H1 (cell line): ENCODE results near the gene BOLA2B. TPM values are rescaled to one million over a fixed set of nuclear protein-coding genes. Genes with fewer than 3 reads are reported as not detected.

Experiments
- CTCF ChIA-PET: fragments of 300-600 bp; sonication (Branson Sonifier 250); formaldehyde crosslinking; loops from one replicate; lab custom pipeline; 2021; ENCODE audit not compliant: partially characterized antibody; lab: Charles Lee
- POLR2A ChIA-PET: fragments of 300-600 bp; sonication (Branson Sonifier 250); formaldehyde crosslinking; loops from one replicate; lab custom pipeline; 2021; ENCODE audit warnings: inconsistent platforms; ENCODE audit not compliant: partially characterized antibody; lab: Charles Lee
- DNase-seq, 2 experiments: peaks; one replicate each; pipeline versions ENCODE4 v3.0.0 to v3.0.0-alpha.2; 2010 to 2022; ENCODE audit warnings: low spot score in 2 of 2, low read depth in 1 of 2, mixed read lengths in 1 of 2
- FAIRE-seq: peaks from 2 replicates; lab custom pipeline; 2011; peaks lifted over from hg19 to GRCh38; lab: Jason Lieb, UNC
- H2AFZ ChIP-seq: 2 replicates; pipeline ENCODE4 v1.8.1; 2012; ENCODE audit warnings: low read length, inconsistent platforms
- H2AK5ac ChIP-seq: 2 replicates; pipeline ENCODE4 v1.6.1; 2013; ENCODE audit warnings: low read depth, low read length
- H2BK120ac ChIP-seq: replicated peaks from 2 replicates; pipeline ENCODE3; 2013; ENCODE audit warnings: low read depth, low read length, inconsistent platforms
- H2BK12ac ChIP-seq: 2 replicates; pipeline ENCODE4 v1.6.1; 2013; ENCODE audit warnings: low read depth, low read length
- H2BK15ac ChIP-seq: 2 replicates; pipeline ENCODE4 v1.6.1; 2013; ENCODE audit warnings: low read length
- H2BK20ac ChIP-seq: 2 replicates; pipeline ENCODE4 v1.6.1; 2013; ENCODE audit warnings: low read length
- H2BK5ac ChIP-seq: 2 replicates; pipeline ENCODE4 v1.6.1; 2013; ENCODE audit warnings: low read depth, low read length
- H3K14ac ChIP-seq: 2 replicates; pipeline ENCODE4 v1.6.1; 2013; ENCODE audit warnings: inconsistent platforms; ENCODE audit not compliant: insufficient read length
- H3K18ac ChIP-seq: 2 replicates; pipeline ENCODE4 v1.6.1; 2013; ENCODE audit warnings: low read length; ENCODE audit errors: extremely low read depth
- H3K23ac ChIP-seq: 2 replicates; pipeline ENCODE4 v1.6.1; 2013; ENCODE audit warnings: inconsistent platforms; ENCODE audit not compliant: insufficient read length
- H3K23me2 ChIP-seq: 2 replicates; pipeline ENCODE4 v1.6.1; 2013; ENCODE audit warnings: low read depth, low read length
- H3K27ac ChIP-seq: 2 replicates; pipeline ENCODE4 v1.6.1; 2011; ENCODE audit warnings: low read depth, low read length, inconsistent platforms
- H3K27me3 ChIP-seq, 4 experiments: replicated peaks in 1 of 4; 1 replicate in 1 of 4; 2 replicates in 3 of 4; pipeline versions ENCODE4 v1.6.1 to v1.8.1; 2011 to 2013; ENCODE audit warnings: low read length in 3 of 4, mild to moderate bottlenecking in 3 of 4, inconsistent platforms in 2 of 4, mixed read lengths in 2 of 4, moderate library complexity in 1 of 4; ENCODE audit not compliant: control insufficient read depth in 3 of 4, insufficient read depth in 3 of 4; ENCODE audit errors: extremely low read depth in 1 of 4
- H3K36me3 ChIP-seq, 4 experiments: 2 replicates each; pipeline versions ENCODE4 v1.6.1 to v1.8.1; 2011 to 2013; ENCODE audit warnings: mild to moderate bottlenecking in 4 of 4, low read length in 3 of 4, moderate library complexity in 2 of 4, control low read depth in 1 of 4, inconsistent platforms in 1 of 4; ENCODE audit not compliant: insufficient read depth in 4 of 4, control insufficient read depth in 2 of 4
- H3K4ac ChIP-seq: replicated peaks from 2 replicates; pipeline ENCODE3; 2013; ENCODE audit warnings: low read length, low read depth, mixed read lengths, inconsistent platforms; ENCODE audit not compliant: insufficient read length
- H3K4me1 ChIP-seq, 4 experiments: replicated peaks in 1 of 4; 1 replicate in 1 of 4; 2 replicates in 3 of 4; pipeline versions ENCODE4 v1.6.1 to v1.8.1; 2011 to 2013; ENCODE audit warnings: low read length in 3 of 4, inconsistent platforms in 2 of 4, mixed read lengths in 1 of 4; ENCODE audit not compliant: insufficient read depth in 4 of 4, control insufficient read depth in 3 of 4
- H3K4me2 ChIP-seq, 2 experiments: 2 replicates each; pipeline versions ENCODE4 v1.6.1 to v1.8.1; 2011 to 2013; ENCODE audit warnings: low read depth in 2 of 2, low read length in 2 of 2, control low read depth in 1 of 2, inconsistent platforms in 1 of 2, mild to moderate bottlenecking in 1 of 2; ENCODE audit not compliant: insufficient read depth in 1 of 2
- H3K4me3 ChIP-seq, 4 experiments: fragments of 200-600, 300-600 bp in 1 of 4; sonication (generic), shearing (Covaris generic), sonication (Bioruptor Twin) in 1 of 4; 2 replicates each; pipeline versions ENCODE4 v1.5.1 to v1.8.1; 2011 to 2016; ENCODE audit warnings: low read length in 4 of 4, low read depth in 3 of 4, control low read depth in 2 of 4, inconsistent platforms in 2 of 4, mild to moderate bottlenecking in 2 of 4, mixed read lengths in 1 of 4, moderate library complexity in 1 of 4; ENCODE audit not compliant: insufficient read depth in 2 of 4; ENCODE audit errors: extremely low read depth in 1 of 4
- H3K56ac ChIP-seq: replicated peaks from 2 replicates; pipeline ENCODE3; 2013; ENCODE audit warnings: low read depth, mild to moderate bottlenecking, mixed read lengths, low read length, inconsistent platforms; ENCODE audit not compliant: insufficient read length
- H3K79me1 ChIP-seq: 2 replicates; pipeline ENCODE4 v1.6.1; 2013; ENCODE audit warnings: low read depth, low read length, control low read depth
- H3K79me2 ChIP-seq, 2 experiments: 2 replicates each; pipeline versions ENCODE4 v1.6.1 to v1.8.1; 2012 to 2013; ENCODE audit warnings: low read length in 2 of 2, mild to moderate bottlenecking in 2 of 2, inconsistent platforms in 1 of 2; ENCODE audit not compliant: insufficient read depth in 2 of 2, control insufficient read depth in 1 of 2
- H3K9ac ChIP-seq, 4 experiments: replicated peaks in 1 of 4; 1 replicate in 1 of 4; 2 replicates in 3 of 4; pipeline versions ENCODE4 v1.6.1 to v1.8.1; 2011 to 2013; ENCODE audit warnings: low read depth in 3 of 4, low read length in 3 of 4, control low read depth in 2 of 4, mild to moderate bottlenecking in 2 of 4, moderate library complexity in 2 of 4, inconsistent platforms in 1 of 4; ENCODE audit errors: extremely low read depth in 1 of 4
- H3K9me3 ChIP-seq, 2 experiments: 2 replicates each; pipeline versions ENCODE4 v1.6.1 to v1.8.1; 2012 to 2013; ENCODE audit warnings: mild to moderate bottlenecking in 2 of 2, moderate library complexity in 2 of 2, control low read depth in 1 of 2, inconsistent platforms in 1 of 2, low read depth in 1 of 2, low read length in 1 of 2, mixed read lengths in 1 of 2; ENCODE audit not compliant: insufficient read depth in 2 of 2
- H4K20me1 ChIP-seq, 2 experiments: replicated peaks in 1 of 2; 2 replicates each; pipeline versions ENCODE3 to v1.8.1; 2011 to 2013; ENCODE audit warnings: inconsistent platforms in 2 of 2, low read length in 2 of 2, mild to moderate bottlenecking in 1 of 2; ENCODE audit not compliant: insufficient read depth in 2 of 2, control insufficient read depth in 1 of 2
- H4K5ac ChIP-seq: 2 replicates; pipeline ENCODE4 v1.6.1; 2013; ENCODE audit warnings: low read length, low read depth, mixed read lengths, inconsistent platforms; ENCODE audit not compliant: insufficient read length
- H4K8ac ChIP-seq: 2 replicates; pipeline ENCODE4 v1.8.0; 2013; ENCODE audit warnings: mild to moderate bottlenecking, moderate library complexity, low read length, inconsistent platforms; ENCODE audit not compliant: insufficient read depth; ENCODE audit errors: extremely low read depth
- H4K91ac ChIP-seq: replicated peaks from 2 replicates; pipeline ENCODE3; 2013; ENCODE audit warnings: low read length, mixed read lengths, inconsistent platforms; ENCODE audit not compliant: insufficient read length
- ATF3 ChIP-seq: IDR thresholded peaks from 2 replicates; pipeline ENCODE4 v1.6.1; 2011; ENCODE audit warnings: low read depth, mild to moderate bottlenecking, low read length; ENCODE audit not compliant: insufficient read depth
- BRCA1 ChIP-seq: IDR thresholded peaks from 2 replicates; pipeline ENCODE4 v1.6.1; 2012; ENCODE audit warnings: low read depth, low read length, improper control_type of control experiment
- CHD2 ChIP-seq: IDR thresholded peaks from 2 replicates; pipeline ENCODE4 v1.6.1; 2012; ENCODE audit warnings: low read length, improper control_type of control experiment
- EGR1 ChIP-seq: IDR thresholded peaks from 2 replicates; pipeline ENCODE4 v1.6.1; 2011; ENCODE audit warnings: low read depth, low read length, borderline replicate concordance
- GABPA ChIP-seq: IDR thresholded peaks from 2 replicates; pipeline ENCODE4 v1.6.1; 2011; ENCODE audit warnings: mild to moderate bottlenecking, low read length, moderate library complexity, borderline replicate concordance; ENCODE audit not compliant: insufficient read depth
- RFX5 ChIP-seq: IDR thresholded peaks from 2 replicates; pipeline ENCODE4 v1.6.1; 2011; ENCODE audit warnings: low read depth, low read length, improper control_type of control experiment, borderline replicate concordance
- SP2 ChIP-seq: IDR thresholded peaks from 2 replicates; pipeline ENCODE4 v1.6.1; 2012; ENCODE audit warnings: mild to moderate bottlenecking, low read length, inconsistent platforms
- TBP ChIP-seq: IDR thresholded peaks from 2 replicates; pipeline ENCODE4 v1.6.1; 2011; ENCODE audit warnings: low read depth, low read length, improper control_type of control experiment
- ZNF274 ChIP-seq: IDR thresholded peaks from 2 replicates; pipeline ENCODE4 v1.7.0; 2012; ENCODE audit warnings: low read length, borderline replicate concordance; ENCODE audit errors: extremely low read depth
- WGBS, 2 experiments: shearing (Covaris generic) in 1 of 2; methylation state at CpG; one replicate each; pipeline versions ENCODE4 v1.1.6 to v1.1.7; 2013 to 2015; ENCODE audit warnings: low lambda C conversion rate in 2 of 2, mixed read lengths in 2 of 2, inconsistent platforms in 1 of 2, low coverage in 1 of 2, missing lambda C conversion rate in 1 of 2; ENCODE audit not compliant: insufficient replicate concordance in 2 of 2, insufficient coverage in 1 of 2, insufficient read length in 1 of 2; ENCODE audit errors: extremely low coverage in 1 of 2, missing lambda C conversion rate in 1 of 2; 5-methylcytosine and 5-hydroxymethylcytosine counted together
- polyA plus RNA-seq, 7 experiments: library from polyadenylated mRNA; depleted of rRNA in 3 of 7; stranded (reverse) in 5 of 7; unstranded in 2 of 7; fragments of >200 nt in 5 of 7; fragments of 200-250 nt in 2 of 7; gene quantifications; 1 replicate in 5 of 7; 2 replicates in 1 of 7; 4 replicates in 1 of 7; pipeline versions ENCODE4 v1.2.1 to v1.2.3, GENCODE V29; 2011 to 2013; ENCODE audit warnings: missing spikeins in 2 of 7, mixed read lengths in 2 of 7
- total RNA-seq: library from RNA; stranded (reverse); fragmentation: NEBNext Ultra II Directional; extraction: Animal tissue kit (Norgen Biotek cat#: 25700); gene quantifications from 2 replicates; pipeline ENCODE4 v1.2.1, GENCODE V29; 2021

Gene BOLA2B
- total and polyA plus RNA-seq, 2 of the 8 experiments (the other 6 are each of a cell fraction or from before 2014, with no cell fraction given), result 208 to 872 TPM

DNA sequence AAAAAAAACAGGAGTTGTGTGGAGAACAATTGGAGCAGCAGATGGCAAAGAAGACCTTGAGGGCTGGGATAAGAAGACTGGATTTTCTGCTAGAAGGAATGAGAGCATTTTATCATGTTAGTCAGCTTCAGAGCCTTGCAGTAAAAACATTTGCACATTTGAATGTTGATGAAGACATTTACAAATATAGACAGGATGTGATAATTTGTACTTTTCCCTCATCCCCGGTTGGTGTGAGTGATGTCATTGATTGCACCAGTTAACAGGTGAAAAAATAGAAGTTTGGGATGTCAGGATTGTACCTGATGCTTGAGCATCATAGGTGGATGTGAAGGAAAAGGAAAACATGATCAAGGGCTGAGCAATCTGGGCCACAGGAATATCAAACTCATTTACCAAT, 47.8 kb downstream of the BOLA2B start:
- TF ChIP-seq ZNF274 (no peak), EGR1 (no peak), BRCA1 (no peak), GABPA (no peak), CHD2 (no peak), RFX5 (no peak), SP2 (no peak), ATF3 (no peak), TBP (no peak)

More for the DNA sequence above, 47.8 kb downstream of the BOLA2B start:
- no peak overlapping the region for H4K5ac ChIP-seq
- no peak overlapping the region for H2AK5ac ChIP-seq
- no peak overlapping the region for H2BK15ac ChIP-seq
- no peak overlapping the region for H2AFZ ChIP-seq
- H3K36me3 ChIP-seq, result no peaks in the 10 kb centered on the region
- H3K9ac ChIP-seq, result no peak overlapping the region
- no peak overlapping the region for H3K18ac ChIP-seq
- no peak overlapping the region for H2BK5ac ChIP-seq
- H3K27ac ChIP-seq, result no peak overlapping the region
- no peaks in the 10 kb centered on the region for H3K79me2 ChIP-seq
- no peak overlapping the region for H4K91ac ChIP-seq
- no peak for FAIRE-seq
- no peak overlapping the region for H3K23ac ChIP-seq
- H3K79me1 ChIP-seq, result no peaks in the 10 kb centered on the region
- no peaks in the 10 kb centered on the region for H3K23me2 ChIP-seq
- no peak overlapping the region for H2BK120ac ChIP-seq
- 87% methylated on average over 1 of the region's 1 CpG; no CpG with 5 or more reads in 1 of the 2 experiments for WGBS, 2 experiments
- no peaks in the 10 kb centered on the region for H3K4me1 ChIP-seq
- DNase-seq, result no peak
- no peak overlapping the region for H3K4me2 ChIP-seq
- H4K20me1 ChIP-seq, result no peaks in the 10 kb centered on the region
- ChIA-PET POLR2A (interaction anchor here (0.7 kb wide), 1 partner anchor 10 kb away, joined by 3 read pairs; no protein-coding TSS in a partner anchor), CTCF (interaction anchor here (0.7 kb wide), 1 partner anchor 34 kb away, joined by 3 read pairs; no protein-coding TSS in a partner anchor)
- H3K4ac ChIP-seq, result no peak overlapping the region
- H3K14ac ChIP-seq, result no peak overlapping the region
- no peaks in the 10 kb centered on the region for H3K27me3 ChIP-seq
- no peak overlapping the region for H3K56ac ChIP-seq
- H3K9me3 ChIP-seq, result 0 out of 4 replicates have a peak, but pooled peaks cover 0 to 5% of the 10 kb centered on the region in 2 experiments
- H2BK12ac ChIP-seq, result no peak overlapping the region
- no peak overlapping the region for H2BK20ac ChIP-seq
- no peak overlapping the region for H3K4me3 ChIP-seq
- no peak overlapping the region for H4K8ac ChIP-seq
